GM19193 (cell line): ENCODE results near the gene CYBC1.

Experiments used
- POLR2A ChIP-seq: IDR thresholded peaks from 4 replicates; pipeline ENCODE4 v1.6.1; 2011; ENCODE audit not compliant: insufficient read depth, insufficient read length; ENCODE audit errors: extremely low read depth

The CYBC1 gene

DNA sequence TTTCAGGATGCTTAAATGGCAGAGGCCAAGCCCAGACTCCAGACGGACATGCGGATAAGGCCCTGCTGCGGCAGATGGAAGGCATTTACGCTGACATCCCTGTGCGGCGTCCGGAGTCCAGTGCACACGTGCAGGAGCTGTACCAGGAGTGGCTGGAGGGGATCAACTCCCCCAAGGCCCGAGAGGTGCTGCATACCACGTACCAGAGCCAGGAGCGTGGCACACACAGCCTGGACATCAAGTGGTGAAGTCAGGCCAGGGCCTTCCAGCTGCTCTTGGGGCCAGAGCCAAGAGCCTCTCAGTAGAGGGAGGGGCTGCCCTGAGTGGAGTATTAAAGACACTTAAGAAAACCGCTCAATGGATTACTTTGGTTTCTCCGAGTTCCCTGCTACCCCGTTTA is 37.4 kb upstream of the CYBC1 start:
- no peak for TF ChIP-seq POLR2A

DNA sequence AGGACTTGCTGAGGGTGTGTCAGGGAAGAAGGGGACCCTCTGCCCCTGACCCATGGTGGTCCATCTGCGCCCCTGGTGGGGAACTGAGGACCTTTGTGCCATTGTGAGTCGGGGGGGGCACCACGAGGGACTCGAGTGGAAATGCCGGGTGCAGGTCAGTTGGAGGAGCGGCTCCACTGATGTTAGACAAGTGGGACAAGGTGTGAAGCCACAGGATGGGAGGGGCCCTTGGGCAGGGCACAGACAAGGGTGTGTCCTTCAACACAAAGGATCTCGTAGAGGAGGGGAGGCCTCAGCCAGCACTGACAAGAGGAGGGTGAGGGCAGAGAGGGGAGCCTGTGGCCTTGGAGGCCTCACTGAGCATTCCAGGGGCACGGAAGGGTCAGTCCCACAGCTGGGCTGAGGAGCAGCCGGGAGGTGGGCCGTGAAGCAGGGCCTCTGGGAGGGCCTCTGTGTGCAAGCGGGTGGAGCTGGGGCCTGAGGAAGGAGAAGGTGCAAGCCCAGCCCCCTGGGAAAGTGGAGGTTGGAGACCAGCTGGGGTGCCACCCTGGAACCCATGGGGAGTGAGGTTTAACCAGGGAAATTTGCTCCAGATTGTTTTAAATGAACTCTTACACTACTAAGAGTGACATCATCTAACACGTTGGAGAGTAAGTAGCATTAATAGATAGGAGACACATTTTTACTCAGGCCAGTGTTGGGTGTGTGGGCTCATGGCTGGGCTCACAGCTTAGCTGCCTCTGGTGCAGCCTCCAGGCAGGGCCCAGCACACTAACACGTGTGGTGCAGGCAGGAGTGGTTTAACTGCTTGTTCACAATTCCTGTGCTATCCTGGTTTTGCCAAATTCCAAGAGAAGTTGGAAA is 35.9 kb upstream of the CYBC1 start:
- no peak for TF ChIP-seq POLR2A

DNA sequence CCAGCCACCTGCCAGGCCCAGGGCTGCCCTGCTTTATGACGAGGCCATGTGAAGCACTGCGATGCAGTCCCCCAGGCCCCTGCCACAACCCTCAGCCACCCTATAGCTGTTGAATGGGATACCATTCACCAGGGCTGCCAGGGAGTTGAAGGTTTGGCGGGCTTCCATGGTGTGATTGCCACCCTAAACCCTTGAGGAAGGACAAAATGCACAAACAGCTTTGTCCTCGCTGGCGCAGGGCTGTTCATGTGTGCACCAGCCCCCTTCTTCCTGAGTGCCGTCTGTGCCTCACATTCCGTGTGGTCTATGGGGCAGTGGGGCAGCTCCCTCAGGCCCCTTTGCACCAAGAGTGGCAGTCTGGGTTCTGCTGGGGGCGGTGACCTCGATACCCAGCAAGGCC is 33.3 kb upstream of the CYBC1 start:
- TF ChIP-seq POLR2A, result no peak

DNA sequence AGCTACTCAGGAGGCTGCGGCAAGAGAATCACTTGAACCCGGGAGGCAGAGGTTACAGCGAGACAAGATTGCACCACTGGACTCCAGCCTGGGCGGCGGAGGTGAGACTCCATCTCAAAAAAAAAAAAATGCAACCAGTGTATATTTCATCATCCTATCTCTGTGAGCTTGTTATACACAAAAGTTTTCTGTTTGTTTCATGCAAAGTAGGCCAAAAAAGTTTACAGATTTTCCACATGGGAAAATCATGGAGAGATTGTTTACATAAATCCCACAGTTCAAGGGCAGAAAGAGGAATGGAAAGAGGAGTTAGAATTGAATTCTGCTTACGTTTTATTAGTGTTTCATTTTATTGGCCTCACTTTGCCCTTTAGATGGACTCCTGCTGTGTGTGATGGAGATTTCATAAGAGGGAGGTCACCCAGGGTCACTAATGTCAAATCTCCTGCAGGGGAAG is 32.7 kb upstream of the CYBC1 start:
- no peak for TF ChIP-seq POLR2A

DNA sequence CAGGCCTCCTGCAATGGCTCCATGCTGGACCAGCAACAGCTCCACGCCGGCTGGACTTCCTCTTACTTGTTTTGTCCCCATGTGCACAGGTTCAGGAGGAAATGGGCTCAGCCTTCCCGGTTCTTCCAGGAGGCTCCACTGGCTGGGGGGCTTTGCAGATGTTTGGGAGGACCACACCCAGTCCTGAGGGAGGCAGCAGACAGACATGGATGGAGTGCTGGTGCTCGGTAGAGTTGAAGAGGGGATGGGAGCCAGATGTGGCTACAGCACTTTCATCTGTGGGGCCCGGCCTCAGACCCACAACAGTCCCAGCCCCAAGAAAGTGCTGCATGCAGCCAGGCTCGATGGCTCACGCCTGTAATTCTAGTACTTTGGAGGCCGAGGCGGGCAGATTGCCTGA is 29.8 kb upstream of the CYBC1 start:
- no peak for TF ChIP-seq POLR2A

DNA sequence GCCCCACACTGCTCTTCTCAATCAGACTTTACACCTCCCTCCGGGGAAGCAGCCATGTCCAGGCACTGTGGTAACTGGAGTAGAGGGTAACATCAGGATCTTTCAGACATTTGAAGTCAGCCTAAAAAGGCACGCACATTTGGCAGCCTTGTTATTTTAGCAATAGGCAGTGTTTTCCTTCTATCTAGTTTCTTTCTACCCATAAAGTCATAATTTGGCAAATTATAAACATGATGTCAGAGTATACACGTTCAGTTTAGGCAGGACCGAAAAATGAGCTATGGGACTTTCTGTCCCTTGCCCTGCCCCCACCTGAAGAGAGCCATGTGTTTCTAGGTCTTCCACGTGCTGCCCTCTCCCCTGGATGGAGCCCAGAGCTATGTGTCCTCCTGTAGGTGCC is 29.1 kb upstream of the CYBC1 start:
- no peak for TF ChIP-seq POLR2A

DNA sequence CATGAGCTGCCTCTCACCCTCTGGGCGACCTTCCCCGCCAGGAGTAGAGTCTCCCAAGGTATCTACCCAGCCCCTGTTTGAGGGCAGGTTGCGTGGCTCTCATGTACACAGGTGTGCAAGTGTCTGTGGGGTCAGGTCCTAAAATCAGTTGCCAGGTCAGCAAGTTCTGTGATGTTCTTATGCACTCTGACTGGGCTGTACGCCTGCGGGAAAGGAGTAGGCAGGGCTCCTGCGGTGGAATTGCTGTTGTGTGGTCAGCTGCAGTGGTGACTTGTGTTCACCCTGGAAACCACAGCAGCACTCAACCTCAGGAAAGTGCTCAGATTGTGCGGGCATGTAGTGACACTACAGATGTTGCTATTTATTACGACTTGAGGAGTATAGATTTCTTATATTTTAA is 27.4 kb upstream of the CYBC1 start:
- TF ChIP-seq POLR2A, result no peak

DNA sequence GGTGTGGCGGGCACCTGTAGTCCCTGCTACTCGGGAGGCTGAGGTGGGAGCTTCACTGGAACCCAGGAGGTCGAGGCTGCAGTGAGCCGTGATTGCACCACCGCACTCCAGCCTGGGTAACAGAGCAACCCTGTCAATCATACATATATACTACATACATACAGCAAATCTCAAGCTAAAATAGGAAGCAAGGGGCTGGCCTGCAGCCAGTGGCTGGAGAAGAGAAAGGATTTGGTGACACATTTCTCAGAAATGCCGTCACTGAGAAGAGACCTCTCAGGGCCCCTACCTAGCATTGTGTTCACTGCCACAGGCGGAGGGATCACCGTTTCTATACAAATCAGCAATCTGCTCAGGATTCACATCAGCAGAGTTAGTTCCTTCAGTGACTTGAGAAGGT is 24.9 kb upstream of the CYBC1 start:
- TF ChIP-seq POLR2A, result no peak

DNA sequence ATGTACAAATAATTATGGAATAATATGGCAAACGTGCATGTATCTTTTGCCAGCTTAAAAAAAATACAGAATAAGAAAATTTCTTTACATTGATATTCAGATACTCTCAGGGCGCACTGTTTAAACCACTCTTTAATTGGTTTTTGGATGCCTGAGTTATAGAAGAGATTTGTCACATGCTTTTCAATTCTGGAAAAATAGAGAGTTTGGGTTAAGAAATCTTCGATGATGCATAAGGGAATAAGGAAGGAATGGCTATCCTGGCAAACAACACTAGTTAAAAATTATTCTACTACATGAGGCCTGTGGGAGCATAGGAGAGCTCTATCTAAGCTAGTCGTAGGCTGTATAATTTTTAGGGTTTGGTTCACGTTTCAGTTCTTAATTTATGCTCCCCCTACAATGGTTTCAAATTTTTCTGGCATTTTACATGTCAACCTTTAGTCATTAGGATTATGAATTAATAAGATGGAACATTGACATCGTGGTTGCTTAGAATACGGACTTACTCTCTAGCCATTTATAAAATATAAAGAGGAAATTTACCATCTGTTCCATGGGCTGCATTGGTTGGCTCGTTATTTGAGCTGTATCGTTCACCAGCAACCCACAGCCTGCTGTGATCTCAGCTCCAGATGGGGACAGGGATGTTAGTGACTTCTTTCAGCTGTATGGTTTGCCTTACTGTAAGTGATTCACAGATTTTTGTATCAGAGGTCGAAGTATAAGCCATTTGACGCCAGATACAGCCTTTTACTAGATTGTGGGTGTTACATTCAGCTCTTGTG is 23.9 kb upstream of the CYBC1 start:
- TF ChIP-seq POLR2A, result no peak

DNA sequence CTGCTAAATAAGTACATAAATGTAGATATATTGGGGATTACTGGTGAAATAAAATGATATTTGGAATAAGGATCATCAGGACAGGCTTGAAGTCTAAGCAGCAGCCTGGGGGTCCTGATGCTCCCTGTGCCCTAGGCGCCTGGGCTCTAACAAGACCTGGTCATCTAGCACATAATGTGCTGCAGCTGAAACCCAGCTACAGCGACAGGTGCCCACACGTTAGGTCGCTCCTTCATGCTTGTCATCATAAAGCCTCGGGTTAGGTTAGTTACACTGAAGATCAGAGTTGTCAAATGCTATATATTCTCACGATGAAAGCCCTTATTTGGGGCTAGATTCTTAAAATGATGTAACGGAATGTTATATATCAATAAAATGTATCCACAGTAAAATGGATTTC is 19.5 kb upstream of the CYBC1 start:
- no peak for TF ChIP-seq POLR2A

DNA sequence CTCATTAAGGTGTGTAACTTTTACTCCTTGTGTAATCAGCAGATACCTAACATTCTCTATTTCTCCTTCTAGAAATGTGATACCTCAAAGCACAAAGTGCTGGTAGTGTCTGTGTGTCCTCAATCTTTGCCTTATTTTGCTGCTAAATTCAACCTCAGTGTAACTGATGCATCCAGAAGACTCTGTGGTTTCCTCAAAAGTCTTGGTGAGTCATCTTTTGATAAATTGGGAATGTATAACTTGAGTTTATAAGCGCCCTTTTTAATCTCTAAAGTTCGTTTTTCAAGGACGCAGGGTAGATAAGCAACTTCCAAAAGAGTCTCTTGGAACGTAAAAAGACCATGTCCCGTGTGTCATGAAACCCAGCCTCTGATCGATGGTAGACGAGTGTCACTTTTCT is 18.1 kb upstream of the CYBC1 start:
- no peak for TF ChIP-seq POLR2A

DNA sequence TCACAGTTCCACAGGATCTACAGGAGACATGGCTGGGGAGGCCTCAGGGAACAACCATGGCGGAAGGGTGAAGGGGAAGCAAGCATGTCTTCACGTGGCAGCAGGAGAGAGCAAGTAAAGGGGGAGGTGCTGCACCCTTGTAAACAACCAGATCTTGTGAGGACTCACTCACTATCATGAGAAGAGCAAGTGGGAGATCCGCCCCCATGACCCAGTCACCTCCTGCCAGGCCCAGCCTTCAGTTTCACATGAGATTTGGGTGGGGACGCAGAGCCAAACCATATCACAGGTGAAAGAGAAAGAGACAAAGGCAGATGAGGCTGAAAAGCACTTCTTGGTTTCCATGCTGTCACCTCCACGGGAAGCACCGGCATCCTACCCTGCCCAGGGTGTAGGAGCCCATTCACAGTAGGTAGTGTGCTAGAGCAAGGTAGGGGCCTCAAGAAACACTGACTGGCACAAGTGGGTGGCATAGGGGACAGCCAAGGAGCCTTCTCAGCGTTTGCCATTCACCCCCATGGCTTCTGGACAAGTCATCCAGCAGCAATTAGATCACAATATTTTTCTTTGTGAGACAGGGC is 14.6 kb upstream of the CYBC1 start:
- TF ChIP-seq POLR2A, result no peak

DNA sequence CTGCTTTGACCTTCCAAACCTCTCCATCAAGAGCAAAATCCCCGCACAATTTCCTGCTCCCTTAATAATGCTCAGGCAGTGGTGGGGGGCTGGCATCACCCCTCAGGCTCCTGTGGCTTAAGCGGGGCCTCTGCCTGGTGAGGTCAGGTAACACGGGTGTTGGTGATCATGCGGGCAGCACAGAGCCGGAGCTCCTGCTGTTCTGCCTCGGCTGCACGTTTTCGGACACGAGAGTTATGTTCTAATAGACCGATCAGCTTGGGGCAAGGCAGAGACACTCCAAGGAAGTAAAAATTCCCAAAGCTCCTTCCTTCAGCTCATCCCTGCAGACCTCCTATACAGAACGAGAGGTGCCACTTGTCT is 14.0 kb upstream of the CYBC1 start:
- no peak for TF ChIP-seq POLR2A

DNA sequence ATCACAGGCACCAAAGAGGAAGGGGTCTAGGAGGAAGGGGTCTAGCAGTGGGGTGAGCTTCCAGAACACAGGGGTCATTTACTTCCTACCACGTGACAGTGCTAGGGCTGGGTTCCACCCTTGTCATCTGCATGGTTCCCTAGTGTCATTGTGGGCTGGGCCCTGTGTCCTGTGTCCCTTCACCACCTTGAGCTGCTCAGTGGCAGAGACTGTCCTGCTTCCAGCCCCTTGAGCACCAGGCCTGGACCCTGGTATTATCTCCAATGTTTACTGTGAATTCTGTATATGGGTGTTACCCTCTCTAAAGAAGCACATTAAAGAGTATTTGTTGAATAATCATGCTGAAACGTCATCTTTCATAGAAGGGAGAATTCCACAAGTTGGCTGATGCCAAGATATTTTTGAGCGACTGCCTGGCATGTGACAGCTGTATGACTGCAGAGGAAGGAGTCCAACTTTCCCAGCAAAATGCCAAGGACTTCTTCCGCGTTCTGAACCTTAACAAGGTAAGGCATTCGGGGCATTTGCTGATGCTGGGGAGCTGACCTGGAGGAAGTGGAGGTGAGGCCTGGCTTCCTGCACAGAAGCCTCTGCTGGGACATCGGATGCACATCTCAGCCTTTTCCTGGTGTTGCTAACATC is 13.5 kb upstream of the CYBC1 start:
- no peak for TF ChIP-seq POLR2A

DNA sequence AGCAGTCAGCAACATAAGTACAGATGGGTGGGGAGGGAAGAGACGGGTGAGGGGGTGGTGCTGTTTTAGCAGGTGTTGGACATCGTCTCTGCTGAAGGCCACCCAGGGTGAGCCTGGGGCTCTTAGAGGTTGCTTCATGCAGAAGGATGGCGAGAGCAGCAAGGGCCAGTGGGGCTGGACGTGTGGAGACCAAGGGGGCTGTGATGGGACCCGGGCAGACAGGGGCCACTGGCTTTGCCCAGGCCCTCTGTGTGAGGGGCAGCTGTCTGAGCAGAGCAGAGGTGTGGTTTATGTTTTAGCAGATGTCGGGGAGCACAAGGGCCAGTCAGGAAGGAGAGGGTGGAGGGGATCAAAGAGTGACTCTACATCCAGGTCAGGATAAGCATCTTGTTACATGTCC is 12.8 kb upstream of the CYBC1 start:
- no peak for TF ChIP-seq POLR2A
